GM12878 (cell line): ENCODE data around the gene MCM8.

Experiments
- CTCF ChIP-seq, 3 experiments: IDR thresholded peaks in 2 of 3; conservative IDR thresholded peaks in 1 of 3; 2 replicates each; pipeline ENCODE4 v1.5.1; 2011; ENCODE audit warnings: low read depth in 3 of 3, low read length in 3 of 3, mild to moderate bottlenecking in 3 of 3, control low read depth in 2 of 3, moderate library complexity in 2 of 3, inconsistent platforms in 1 of 3, mixed read lengths in 1 of 3; ENCODE audit not compliant: control insufficient read depth in 2 of 3, insufficient read depth in 1 of 3; ENCODE audit errors: extremely low read depth in 1 of 3
- GABPA ChIP-seq: IDR thresholded peaks from 2 replicates; pipeline ENCODE4 v1.6.1; 2014; ENCODE audit warnings: antibody characterized with exemption, low read depth, mild to moderate bottlenecking, inconsistent platforms

- TF ChIP-seq CTCF (IDR thresholded peaks at IDR 0.05 in 2 of 3, conservative IDR thresholded peaks at IDR 0.05 in 1 of 3; ENCODE audit: control insufficient read depth in 2 of 3, extremely low read depth in 1 of 3, insufficient read depth in 1 of 3, low read depth in 3 of 3, low read length in 3 of 3) (no peak), GABPA (no peak)
Measured at GRCh38 chr20:5969940-5970339, 19.5 kb downstream of the MCM8 start.
